ENCODE measurements around the gene RAB6A. TPM values are rescaled to one million over a fixed set of nuclear protein-coding genes. Genes with fewer than 3 reads are reported as not detected.

RAB6A gene
- total and polyA plus RNA-seq, 10 of the 15 experiments (the other 5 are each of a cell fraction or from before 2014, with no cell fraction given) = 9.8 to 107 (median 34.1) TPM

GRCh38 chr11:73800276-73800806, 39.5 kb upstream of the RAB6A start (continued):
- TF ChIP-seq CEBPZ (IDR thresholded peaks at IDR 0.05; ENCODE audit: low read depth, low read length) (no peak), NKRF (conservative IDR thresholded peaks at IDR 0.05) (no peak), IKZF2 (IDR thresholded peaks at IDR 0.05) (no peak)

- CTCF ChIA-PET = interaction anchor here (1.6 kb wide), 1 partner anchor 70 kb away, joined by 3 read pairs; no protein-coding TSS in a partner anchor
Observed at GRCh38 chr11:73797457-73797856, 36.6 kb upstream of the RAB6A start.

More at GRCh38 chr11:73797457-73797856, 36.6 kb upstream of the RAB6A start:
- Histone ChIP-seq H4K20me1 (ENCODE audit: control insufficient read depth, insufficient read depth) (no peaks in the 10 kb centered on the region), H3K9me3 (replicated peaks; ENCODE audit: control insufficient read depth, insufficient read depth, low read length) (no peaks in the 10 kb centered on the region), H3K27ac (ENCODE audit: control insufficient read depth, insufficient read depth) (no peak overlapping the region), H3K9ac (ENCODE audit: control insufficient read depth, insufficient read depth, low read length) (no peak overlapping the region), H3K4me1 (ENCODE audit: control insufficient read depth, insufficient read depth, low read length) (no peaks in the 10 kb centered on the region), H3K36me3 (ENCODE audit: control insufficient read depth in 2 of 2, insufficient read depth in 2 of 2, low read length in 1 of 2) (peaks cover 0 to 1% of the 10 kb centered on the region in 2 experiments; a peak in 2 of 4 replicates), H3K27me3 (replicated peaks in 1 of 2; ENCODE audit: control insufficient read depth in 2 of 2, insufficient read depth in 2 of 2, low read length in 1 of 2) (no peaks in the 10 kb centered on the region), H3K4me2 (ENCODE audit: control insufficient read depth, insufficient read depth) (no peak overlapping the region), H3K4me3 (no peak overlapping the region), H3K79me2 (ENCODE audit: control insufficient read depth, insufficient read depth, low read length) (no peaks in the 10 kb centered on the region), H2AFZ (ENCODE audit: control insufficient read depth, low read depth, low read length) (no peak overlapping the region)
- in situ Hi-C loops (cut with MboI) (no loop called here), intact Hi-C loops (cut with micrococcal nuclease; ENCODE audit: unreplicated experiment) (no loop called here)
- no TSS peak for BruUV-seq (replicated peaks)
- POLR2A ChIA-PET = interaction anchor here (0.9 kb wide), 1 partner anchor 12 kb away, joined by 3 read pairs; no protein-coding TSS in a partner anchor
- RAD21 ChIA-PET (ENCODE audit: unreplicated experiment) = no interaction called here
- TF ChIP-seq NFYB (IDR thresholded peaks at IDR 0.05; ENCODE audit: insufficient read depth, low read depth, low read length) = no peak
- DNase-seq (ENCODE audit: low read depth, low spot score) = no peak
- SMC1A ChIA-PET (ENCODE audit: uncharacterized antibody, unreplicated experiment) = no interaction called here
- no peak for ATAC-seq
- WGBS (ENCODE audit: insufficient coverage, insufficient replicate concordance, low lambda C conversion rate, missing lambda C conversion rate) = 93% methylated on average over 10 of the region's 10 CpGs
- no peak for FAIRE-seq

Measured in GM12878 (cell line).